ENCODE results near the gene ZRANB1.
A peak's percentile ranks its signal among the peaks of the same experiment; 100 is the strongest.
"Not testable (repeated sequence)": the region's sequence is repeated elsewhere in the genome, so short reads cannot be mapped to it uniquely, and the experiment has no call there.

The ZRANB1 gene

DNA sequence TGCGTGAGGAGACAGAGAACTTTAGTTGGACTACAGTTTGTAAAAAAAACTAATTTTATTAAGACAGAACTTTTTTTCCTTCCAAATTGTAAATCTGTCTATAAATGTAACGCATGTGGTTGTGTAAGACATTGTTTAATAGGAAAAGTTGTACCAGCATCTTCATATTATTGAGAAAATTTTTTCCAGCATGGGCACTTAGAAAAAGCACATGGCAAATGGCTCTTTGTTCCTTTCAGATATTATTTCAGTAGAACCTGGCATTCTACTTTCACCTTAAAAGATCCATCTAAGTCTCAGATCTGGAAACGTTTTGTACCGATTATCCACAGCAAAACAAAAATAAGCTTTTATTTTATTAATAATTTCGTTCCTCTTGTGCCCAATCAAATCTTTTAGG lies 43.2 kb downstream of the ZRANB1 start:
- no peak overlapping the region for H3K4me3 ChIP-seq (ENCODE audit: low read depth, low read length)
- no peak for DNase-seq (ENCODE audit: low read depth)
- TF ChIP-seq, protein P1, sequence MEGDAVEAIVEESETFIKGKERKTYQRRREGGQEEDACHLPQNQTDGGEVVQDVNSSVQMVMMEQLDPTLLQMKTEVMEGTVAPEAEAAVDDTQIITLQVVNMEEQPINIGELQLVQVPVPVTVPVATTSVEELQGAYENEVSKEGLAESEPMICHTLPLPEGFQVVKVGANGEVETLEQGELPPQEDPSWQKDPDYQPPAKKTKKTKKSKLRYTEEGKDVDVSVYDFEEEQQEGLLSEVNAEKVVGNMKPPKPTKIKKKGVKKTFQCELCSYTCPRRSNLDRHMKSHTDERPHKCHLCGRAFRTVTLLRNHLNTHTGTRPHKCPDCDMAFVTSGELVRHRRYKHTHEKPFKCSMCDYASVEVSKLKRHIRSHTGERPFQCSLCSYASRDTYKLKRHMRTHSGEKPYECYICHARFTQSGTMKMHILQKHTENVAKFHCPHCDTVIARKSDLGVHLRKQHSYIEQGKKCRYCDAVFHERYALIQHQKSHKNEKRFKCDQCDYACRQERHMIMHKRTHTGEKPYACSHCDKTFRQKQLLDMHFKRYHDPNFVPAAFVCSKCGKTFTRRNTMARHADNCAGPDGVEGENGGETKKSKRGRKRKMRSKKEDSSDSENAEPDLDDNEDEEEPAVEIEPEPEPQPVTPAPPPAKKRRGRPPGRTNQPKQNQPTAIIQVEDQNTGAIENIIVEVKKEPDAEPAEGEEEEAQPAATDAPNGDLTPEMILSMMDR (conservative IDR thresholded peaks at IDR 0.05; ENCODE audit: low read depth, low read length), result no peak

DNA sequence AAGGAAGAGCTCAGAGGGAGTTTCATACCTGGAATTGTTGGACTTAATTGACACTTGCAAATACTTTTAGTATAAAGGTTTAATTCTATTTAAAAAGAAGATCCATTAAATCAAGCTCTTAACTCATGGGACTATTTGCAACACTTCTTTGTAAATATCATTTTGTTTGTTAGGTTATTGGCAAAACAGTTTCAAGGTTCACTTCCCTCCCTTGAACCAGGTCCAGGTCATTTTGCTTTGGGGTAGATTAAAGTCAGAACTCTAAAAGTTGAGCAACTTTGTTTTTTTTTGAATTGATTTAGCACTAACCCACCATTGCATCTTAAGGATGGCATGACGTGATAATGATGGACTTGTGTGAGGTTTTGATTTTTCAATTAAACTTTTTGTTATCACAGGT lies 45.9 kb downstream of the ZRANB1 start:
- no peak for DNase-seq (ENCODE audit: low read depth)
- TF ChIP-seq, protein P1 (conservative IDR thresholded peaks at IDR 0.05; ENCODE audit: low read depth, low read length), result no peak
- no peak overlapping the region for H3K4me3 ChIP-seq (ENCODE audit: low read depth, low read length)

DNA sequence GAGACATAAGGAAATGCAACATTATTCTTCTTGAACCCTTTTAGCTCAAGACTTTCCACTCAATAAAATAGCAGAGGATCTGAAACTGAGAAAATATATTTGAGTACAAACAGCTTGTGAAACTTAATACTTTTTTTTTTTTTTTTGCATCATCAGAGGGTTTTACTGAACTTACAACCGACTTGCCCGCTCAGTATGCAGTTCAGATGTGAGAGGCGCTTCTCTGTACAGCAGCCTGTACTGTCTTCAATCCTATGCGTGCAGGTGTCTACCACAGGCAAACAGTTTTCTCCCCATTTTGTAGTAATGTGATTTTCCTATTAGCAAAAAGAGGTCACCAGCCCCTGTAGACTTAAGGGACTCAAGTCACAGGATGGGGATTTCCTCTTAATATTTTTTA lies 46.8 kb downstream of the ZRANB1 start:
- H3K4me3 ChIP-seq (ENCODE audit: low read depth, low read length); DNase-seq (ENCODE audit: low read depth): not testable (repeated sequence)

DNA sequence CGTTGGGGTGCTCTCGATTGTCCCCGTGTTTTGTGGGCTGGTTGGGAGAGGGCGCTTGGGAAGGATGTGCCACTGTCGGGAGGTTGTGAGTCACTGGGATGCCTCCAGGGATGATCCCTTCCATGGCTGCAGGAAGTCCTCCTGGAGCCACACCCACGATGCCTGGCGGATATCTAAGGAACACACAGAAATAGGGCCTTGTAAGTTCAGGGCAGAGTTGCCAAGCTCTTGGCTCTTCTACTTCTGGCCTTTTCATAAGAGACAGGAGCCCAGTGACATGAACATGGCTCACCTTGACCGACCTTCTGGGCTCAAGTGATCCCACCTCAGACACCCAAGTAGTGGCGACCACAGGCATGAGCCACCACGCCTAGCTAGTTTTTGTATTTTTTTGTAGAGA lies 47.6 kb downstream of the ZRANB1 start:
- TF ChIP-seq, protein P1 (conservative IDR thresholded peaks at IDR 0.05; ENCODE audit: low read depth, low read length), result no peak
- no peak overlapping the region for H3K4me3 ChIP-seq (ENCODE audit: low read depth, low read length)
- DNase-seq (ENCODE audit: low read depth), result no peak

DNA sequence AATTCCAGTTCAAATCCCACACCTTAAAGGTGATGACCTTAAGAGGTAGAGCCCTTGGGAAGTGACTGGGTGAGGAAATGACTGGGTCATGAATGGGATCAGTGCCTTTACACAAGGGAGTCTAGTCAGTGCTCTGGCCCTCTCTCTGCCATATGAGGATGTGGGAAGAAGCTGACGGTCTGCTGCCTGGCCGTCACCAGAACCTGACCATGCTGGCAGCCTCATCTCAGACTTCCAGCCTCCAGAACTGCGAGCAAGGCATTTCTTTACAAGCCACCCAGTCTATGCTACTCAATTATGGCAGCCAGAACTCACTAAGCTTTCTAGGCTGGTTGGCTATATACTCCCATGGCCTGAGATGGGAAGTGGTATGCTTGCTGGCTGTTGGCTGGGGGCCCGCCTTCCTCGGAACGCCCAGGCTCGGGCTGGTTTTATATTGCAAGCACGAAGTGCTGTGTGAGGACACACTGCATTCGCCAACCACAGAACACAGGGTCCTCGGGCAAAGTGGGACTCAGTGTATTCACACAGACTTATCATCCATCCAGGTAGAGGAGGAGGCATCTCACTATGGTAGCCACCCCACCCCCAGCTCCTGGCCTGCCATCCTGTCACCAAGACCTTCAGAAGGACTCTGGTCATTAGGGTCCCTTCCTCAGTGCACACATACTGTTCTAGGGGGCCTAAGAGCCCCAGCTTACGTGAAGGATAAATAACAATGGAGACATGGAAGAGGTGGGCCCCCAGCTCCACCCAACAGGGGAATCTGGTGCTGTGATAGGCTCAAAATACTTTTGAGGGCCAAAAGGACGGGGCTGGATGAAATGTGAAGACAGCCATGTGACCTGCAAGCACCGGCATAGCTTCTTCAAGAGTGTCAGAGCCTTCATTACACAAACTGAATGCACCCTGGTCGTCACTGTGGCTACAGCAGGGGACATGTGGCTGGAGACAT lies 49.0 kb downstream of the ZRANB1 start:
- TF ChIP-seq, protein P1 (conservative IDR thresholded peaks at IDR 0.05; ENCODE audit: low read depth, low read length), result no peak
- no peak for DNase-seq (ENCODE audit: low read depth)
- no peak overlapping the region for H3K4me3 ChIP-seq (ENCODE audit: low read depth, low read length)

DNA sequence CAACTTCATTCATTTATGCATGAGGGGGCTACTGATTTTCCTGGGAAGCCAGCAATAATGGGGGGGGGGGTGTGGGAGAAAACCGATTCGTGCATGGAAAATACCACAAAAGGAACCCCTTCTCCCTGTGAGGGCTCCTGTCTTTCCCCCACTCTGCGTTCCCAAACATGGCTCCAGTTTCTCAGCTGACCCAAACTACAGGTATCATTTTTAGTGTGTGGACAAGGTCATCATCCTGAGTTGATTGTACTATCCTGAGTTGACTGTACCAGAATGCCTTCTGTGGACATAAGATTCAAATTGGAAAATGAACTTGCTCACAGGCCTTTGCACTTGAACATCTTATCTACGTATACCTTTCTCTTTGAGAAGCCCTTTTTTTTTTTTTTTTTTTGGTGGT lies 49.9 kb downstream of the ZRANB1 start:
- DNase-seq (ENCODE audit: low read depth), result no peak
- TF ChIP-seq, protein P1 (conservative IDR thresholded peaks at IDR 0.05; ENCODE audit: low read depth, low read length), result no peak
- H3K4me3 ChIP-seq (ENCODE audit: low read depth, low read length), result no peak overlapping the region

DNA sequence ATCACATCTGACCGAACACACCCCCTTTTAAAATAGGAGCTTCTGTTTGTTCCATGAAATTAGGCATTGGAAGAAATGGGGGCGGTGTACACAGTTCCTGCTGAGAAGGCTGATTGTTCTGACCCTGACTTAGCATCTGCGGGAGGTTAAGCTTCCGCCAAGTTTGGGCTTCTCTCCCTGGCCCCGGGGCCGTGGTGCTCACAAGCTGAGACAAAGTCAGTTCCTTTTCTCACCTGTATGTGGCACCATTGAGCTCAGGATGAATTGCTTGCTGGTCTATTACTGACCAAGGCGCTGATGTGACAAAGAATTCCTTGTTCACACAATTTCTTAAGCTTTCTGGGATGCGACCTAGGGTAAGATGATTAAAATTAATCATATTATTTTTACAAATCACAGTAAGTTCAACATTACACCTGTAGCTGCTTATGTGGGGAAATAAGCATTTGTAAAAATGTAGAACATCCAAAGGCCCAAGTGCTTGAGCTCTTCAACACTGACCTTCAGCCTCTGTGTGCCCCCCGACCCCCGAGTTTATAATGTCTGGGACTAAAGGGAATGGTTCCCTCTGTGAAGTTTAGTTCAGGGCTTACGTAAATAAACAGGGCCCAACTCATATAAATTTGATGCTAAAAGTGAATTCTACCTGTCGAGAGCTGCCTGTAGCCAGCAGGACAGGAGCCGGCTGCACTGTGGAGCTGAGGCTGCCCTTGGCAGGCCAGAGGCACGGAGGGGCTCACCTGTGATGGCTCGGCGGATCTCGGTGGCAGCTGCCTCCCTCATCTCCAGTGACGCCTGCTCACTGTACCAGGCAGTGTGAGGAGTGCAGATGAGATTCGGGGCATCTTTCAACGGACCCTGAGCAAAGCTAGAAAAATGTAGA lies 50.8 kb downstream of the ZRANB1 start:
- TF ChIP-seq, protein P1 (conservative IDR thresholded peaks at IDR 0.05; ENCODE audit: low read depth, low read length), result peak; percentile 60
- H3K4me3 ChIP-seq (ENCODE audit: low read depth, low read length), result no peak overlapping the region
- DNase-seq (ENCODE audit: low read depth), result peak; percentile 88
